DMS 273 (cell line): ENCODE data around the gene DEPDC4.
"Not testable (repeated sequence)": the region's sequence is repeated elsewhere in the genome, so short reads cannot be mapped to it uniquely, and the experiment has no call there.

Experiments used
- DNase-seq: peaks from one replicate; lab custom pipeline; 2025; ENCODE audit not compliant: unreplicated experiment; lab: John Stamatoyannopoulos, UW

DEPDC4 gene

DNA sequence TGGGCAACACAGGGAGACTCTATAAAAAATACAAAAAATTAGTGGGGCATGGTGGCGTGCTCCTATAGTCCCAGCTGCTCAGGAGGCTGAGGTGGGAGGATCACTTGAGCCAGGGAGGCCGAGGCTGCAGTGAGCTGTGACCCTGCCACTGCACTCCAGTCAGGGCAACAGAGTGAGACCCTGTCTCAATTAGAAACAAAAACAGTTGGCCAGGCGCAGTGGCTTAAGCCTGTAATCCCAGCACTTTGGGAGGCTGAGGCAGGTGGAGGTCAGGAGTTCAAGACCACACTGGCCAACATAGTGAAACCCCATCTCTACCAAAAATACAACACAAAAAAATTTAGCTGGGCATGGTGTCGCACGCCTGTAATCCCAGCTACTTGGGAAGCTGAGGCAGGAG, 1.8 kb downstream of the DEPDC4 start:
- not testable (repeated sequence) for DNase-seq

DNA sequence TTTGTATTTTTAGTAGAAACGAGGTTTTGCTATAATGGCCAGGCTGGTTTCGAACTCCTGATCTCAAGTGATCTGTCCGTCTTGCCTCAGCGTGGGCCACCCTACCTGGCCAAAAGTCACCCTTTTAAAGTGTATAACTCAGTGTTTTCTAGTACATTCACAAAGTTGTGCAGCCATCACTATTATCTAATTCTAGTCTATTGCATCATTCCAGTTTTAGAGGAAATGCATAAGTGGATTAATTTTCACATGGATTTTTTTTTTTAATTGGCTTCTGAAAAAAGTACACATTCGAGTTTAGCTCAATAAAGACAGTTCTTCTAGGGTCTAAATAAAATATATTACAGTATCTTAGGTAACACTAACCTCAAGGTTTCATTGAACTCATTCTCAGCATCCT, 3.7 kb downstream of the DEPDC4 start:
- no peak for DNase-seq

DNA sequence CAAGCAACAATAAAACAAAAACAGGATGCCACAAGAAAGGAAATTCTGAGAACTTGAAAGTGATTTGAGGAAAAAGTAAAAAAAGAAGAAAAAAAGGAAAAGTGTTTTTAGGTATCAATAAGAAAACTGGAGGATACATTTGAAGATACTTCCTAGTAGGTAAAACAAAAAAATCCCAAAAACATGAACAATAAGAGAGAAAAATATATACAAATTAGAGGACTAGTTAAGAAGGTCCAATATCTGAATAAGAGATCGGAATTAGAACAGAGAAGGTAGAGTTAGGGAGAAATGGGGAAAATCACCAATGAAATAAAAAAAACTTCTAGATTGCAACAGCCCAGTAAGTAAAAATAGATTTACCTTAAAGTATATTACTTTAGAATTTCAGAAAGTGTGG, 8.8 kb downstream of the DEPDC4 start:
- no peak for DNase-seq

DNA sequence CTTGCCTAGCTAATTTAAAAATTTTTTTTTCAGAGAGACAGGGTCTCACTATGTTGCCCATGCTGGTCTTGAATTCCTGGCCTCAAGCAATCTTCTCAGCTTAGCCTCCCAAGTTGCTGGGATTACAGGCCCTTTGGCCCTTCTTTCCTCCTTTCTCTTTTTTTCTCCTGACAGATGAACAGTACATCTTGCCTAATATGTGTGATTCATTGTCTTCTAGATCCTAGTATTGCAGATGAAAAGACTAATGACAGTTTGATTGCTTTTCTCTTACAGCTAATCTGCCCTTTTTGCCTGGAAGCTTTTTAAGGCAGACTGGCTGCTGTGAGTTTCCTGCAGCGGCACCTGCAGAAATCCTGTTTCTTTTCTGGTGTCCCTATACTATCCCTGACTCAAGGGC, 12.0 kb downstream of the DEPDC4 start:
- no peak for DNase-seq

DNA sequence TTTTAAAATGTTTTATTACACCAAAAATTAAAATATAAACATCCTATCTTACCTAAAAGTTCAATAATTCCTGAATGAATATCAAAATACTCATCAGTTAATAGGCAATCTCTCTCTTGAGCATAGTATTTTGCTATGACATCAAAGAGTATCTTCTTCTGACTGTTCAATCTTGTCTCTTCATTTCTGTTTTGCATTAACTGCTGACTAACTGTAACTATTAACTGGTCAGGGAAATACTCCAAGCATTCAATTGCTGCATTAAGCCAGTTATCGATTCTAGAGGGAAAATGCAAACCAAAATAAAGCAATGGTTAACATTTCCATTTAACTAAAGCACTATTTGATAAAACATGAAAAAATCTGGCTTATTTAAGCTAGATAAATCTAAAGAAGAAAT, 13.4 kb downstream of the DEPDC4 start:
- no peak for DNase-seq

DNA sequence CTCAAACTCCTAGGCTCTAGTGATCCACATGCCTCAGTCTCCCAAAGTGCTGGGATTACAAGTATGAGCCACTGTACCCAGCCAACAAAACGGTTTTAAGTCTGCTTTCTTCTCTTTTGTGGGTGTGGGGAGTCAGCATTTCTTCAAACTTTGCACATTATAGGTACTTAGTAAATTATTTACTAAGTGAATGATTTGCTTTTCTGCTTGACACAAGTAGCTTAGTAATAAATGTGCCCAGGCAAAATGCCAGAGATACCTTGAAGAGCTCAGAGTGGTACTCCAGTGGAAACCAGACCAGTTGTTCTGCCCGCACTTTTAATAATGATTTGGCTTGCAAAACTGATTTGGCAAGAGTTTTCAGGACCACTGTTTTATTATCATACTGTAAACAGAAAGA, 15.0 kb downstream of the DEPDC4 start:
- DNase-seq, result peak; percentile 1

DNA sequence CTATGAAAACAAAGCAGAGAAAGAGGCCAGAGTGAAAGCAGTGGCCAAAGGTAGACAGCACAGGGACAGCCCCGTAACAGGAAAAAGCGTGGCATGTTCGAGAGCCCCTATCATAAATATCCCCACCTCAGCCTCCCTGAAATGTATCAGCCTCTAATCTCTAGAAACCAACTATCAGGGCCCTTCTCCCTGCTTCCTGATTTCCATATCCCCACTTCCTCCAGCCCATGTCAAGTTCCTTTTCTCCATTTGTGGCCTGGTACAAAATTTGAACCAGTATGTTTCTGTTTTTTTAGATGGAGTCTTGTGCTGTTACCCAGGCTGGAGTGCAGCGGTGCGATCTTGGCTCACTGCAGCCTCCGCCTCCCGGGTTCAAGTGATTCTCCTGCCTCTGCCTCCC, 16.9 kb downstream of the DEPDC4 start:
- no peak for DNase-seq

DNA sequence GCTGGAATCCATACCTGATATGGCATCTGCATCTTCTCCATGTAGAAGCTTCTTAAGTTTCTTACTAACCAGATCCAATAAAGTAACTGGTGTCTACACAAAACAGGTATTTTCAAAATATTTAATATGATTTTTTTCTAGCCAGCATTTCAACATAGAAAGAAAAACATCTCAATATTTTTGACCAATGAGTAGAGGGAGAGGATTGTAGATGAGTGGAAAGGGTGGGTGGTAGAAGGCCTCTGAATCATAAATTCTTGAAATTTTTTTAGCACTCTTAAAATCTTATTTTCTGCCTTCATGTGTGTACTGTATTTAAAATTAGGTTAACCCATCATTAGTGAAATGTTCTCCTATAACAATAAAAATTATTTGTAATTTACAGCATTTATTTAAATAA, 18.0 kb downstream of the DEPDC4 start:
- no peak for DNase-seq

DNA sequence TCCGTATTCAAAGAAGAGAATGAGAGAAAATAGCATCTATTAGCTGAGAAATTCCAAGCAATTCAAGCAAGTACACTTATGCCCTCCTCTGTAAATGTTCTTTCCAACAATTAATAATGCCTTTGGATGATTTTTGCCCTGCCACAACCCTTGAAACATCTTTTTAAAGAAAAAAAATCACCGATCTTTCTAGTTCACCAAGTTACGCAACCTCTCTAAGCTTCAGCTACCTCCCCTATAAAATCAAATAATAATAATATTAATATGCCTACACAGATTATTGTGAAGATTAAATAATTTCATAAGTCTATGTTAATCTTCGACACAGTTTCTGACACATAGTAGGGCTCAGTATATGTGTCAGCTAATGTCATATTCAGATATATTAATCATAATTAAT, 19.1 kb downstream of the DEPDC4 start:
- no peak for DNase-seq

DNA sequence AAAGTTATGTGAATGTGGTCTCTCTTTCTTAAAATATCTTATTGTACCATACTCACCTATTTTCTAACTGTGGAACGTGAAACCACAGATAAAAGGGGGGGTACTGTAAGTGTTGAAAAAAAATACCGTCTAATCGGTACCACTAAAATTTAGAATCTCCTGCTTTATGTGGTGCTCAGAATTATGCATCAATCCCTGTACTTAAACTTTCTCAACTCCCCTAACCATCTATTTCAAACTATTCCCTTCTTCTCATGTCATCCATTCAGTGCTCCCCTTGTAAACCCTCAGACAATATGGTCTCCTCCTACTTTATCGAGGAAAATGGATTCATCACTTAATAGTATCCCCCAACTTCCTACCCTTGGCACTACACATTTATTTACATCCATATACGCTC, 23.7 kb downstream of the DEPDC4 start:
- DNase-seq, result no peak

DNA sequence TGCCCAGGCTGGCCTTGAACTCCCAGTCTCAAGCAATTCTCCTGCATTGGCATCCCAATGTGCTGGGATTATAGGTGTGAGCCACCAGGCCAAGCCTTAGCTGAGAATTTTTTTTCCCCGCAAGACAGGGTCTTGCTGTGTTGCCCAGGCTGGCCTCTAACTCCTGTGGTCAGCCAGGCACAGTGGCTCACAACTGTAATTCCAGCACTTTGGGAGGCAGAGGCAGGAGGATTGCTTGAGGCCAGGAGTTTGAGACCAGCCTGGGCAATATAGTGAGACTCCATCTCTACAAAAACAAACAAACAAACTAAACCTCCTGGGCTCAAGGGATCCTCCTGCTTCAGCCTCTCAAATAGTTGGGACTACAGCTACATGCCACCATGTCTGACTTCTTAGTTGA, 27.3 kb downstream of the DEPDC4 start:
- no peak for DNase-seq

DNA sequence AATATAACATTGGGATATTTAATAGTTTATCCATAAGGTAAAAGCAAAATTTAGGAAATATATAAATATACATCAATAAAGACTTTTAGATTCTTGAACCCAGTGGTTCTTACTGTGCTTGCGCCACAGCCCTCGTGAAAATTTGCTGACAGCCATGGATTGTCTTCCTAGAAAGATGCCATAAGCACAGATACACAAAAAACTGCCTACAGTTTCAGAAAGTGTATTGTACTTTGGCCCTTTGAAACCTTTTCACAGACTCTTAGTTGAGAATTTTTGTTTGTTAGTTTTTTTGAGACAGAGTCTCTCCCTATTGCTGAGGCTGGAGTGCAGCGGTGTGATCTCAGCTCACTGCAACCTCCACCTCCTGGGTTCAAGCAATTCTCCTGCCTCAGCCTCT, 28.1 kb downstream of the DEPDC4 start:
- no peak for DNase-seq

DNA sequence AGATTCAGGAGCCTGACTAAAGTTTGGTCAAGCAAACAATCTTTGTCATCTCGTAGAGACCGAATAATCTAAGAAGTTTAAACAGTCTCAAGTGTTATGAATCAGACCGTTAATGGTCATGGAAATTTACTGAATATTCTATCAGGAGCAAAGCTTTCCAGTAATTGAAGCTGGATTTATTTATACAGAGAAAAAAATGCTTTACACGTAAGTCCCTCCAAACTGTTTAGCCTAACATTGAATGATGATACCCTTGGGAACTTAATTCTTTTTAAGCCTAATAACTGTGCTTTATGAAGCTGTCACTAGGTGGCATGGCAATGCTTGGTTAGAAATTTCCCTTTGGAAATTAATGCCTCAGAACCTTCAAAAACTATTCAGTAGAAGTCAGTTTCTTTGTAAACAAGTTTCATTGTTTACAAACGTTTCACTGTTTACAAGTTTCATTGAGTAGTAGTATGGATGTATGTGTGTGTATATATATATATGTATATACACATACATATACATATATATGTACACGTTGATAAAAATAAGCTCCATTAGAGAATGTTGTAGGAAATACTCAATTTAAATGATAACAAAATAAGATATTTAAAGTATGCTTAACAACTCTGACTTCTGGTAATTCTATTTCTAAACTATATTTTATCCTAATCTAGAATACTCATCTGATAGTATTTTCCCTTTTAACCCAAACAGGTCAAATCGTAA, 32.1 kb downstream of the DEPDC4 start:
- peak; percentile 63 for DNase-seq

DNA sequence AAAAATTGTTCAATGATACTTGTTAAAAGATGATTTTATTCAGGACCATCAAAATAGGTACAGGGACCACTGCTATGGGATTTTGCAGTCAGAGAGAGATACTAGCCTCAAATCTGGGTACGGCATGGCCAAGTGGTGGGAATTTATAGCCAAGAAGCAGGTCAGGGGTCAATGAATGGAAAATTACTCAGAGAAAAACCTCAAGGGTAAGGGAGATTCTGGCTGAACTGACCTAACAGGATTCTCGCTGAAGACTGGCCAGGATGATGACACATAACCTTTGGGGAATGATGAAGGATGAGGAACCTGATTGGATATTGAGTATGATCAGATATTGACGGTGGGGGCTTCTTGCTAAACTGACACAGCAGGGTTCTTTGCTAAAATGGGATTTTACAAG, 32.7 kb downstream of the DEPDC4 start:
- DNase-seq, result no peak

DNA sequence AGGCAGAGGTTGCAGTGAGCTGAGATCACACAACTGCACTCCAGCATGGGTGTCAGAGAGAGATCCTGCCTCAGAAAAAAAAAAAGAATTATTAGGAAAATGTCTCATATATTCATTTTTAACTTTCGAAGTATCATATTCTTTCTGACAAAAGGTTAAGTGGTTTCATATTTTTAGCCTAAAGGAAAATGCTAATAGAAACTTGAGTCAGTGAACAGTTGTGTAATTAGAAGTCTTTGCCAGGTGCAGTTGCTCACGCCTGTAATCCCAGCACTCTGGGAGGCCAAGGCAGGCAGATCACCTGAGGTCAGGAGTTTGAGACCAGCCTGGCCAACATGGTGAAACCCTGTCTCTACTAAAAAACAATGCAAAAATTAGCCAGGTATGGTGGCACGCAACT, 35.0 kb downstream of the DEPDC4 start:
- DNase-seq, result not testable (repeated sequence)

DNA sequence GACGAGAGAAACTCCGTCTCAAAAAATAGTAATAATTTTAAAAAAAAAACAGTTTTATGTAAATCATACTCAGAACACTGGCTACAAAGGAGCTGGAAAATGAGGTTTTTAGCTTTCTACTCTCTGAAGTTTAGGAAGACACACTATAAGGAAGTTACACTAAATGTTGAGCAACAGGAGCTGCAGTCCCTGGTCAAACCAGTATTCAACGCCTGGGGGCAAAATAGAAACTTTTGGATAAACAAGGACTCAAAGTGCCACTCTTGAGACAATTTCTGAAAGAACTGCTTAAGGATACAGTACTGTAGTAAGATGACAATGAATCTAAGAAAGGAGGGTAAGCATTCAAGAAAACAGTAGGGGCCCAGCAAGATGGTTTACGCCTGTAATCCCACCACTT, 37.0 kb downstream of the DEPDC4 start:
- no peak for DNase-seq

DNA sequence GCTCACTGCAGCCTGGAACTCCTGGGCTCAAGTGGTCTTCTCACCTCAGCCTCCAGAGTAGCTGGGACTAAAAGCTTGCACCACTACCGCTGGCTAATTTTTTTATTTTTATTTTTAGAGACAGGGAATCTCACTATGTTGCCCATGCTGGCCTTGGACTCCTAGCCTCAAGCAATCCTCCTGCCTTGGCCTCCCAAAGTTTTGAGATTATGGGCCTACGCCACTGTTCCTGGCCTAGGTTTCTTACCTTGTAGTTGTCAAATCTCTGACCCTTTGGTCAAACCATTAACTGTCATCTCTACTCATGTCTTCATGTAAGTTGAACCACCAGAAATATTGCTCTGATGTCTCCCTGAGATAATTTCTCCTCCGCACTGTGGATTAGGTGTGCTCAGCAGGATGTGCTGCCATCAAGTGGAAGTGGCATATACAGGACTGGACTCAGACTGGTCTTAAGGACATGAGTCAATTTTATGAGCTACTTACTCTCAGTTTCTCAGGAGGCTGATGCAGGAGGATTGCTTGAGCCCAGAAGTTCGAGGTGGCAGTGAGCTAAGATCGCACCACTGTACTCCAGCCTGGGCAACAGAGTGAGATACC, 37.7 kb downstream of the DEPDC4 start:
- peak; percentile 13 for DNase-seq

DNA sequence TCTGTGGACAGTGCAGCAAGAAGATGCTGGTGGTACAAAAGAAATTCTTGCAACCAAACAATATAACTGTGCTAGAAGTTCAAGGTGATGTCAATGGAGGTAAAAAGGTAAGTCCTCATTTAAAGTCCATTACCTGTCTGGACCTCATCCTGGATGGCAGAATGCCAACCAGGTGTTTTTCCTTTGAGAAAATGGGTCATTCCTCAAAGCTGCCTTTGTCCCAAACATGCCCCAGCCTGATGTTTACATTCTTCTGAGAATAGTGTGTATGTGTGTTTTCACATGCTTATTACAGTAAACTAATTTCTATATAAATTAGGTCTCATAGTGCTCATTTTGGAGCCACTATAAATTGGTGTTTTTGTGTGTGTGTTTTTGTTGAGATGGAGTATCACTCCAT, 41.4 kb downstream of the DEPDC4 start:
- no peak for DNase-seq

DNA sequence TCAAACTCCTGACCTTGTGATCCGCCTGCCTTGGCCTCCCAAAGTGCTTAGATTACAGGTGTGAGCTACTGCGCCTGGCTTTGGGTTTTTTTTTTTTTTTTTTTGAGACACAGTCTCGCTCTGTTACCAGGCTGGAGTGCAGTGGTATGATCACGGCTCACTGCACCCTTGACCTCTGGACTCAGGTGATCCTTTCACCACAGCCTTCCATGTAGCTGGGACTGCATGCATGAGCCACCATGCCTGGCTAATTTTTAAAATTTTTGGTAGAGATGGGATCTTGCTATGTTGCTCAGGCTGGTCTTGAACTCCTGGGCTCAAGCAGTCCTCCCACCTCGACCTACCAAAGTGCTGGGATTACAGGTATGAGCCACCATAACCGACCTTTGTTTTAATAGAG, 44.7 kb downstream of the DEPDC4 start:
- DNase-seq, result not testable (repeated sequence)

DNA sequence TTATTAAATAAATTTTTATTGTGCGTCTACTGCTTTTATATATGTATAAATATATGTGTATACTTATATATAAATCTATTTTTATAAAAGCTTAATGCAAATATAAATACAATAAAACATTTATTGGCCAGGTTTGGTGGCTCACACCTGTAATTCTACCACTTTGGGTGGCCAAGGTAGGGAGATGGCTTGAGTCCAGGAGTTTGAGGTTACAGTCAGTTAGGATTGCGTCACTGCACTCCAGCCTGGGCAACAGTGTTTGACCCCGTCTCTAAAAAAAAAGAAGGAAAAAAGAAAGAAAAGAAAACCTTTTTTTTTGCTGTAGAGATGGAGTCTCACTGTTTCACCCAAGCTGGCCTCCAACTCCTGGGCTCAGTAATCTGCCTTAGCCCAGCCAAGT, 45.4 kb downstream of the DEPDC4 start:
- DNase-seq, result no peak

DNA sequence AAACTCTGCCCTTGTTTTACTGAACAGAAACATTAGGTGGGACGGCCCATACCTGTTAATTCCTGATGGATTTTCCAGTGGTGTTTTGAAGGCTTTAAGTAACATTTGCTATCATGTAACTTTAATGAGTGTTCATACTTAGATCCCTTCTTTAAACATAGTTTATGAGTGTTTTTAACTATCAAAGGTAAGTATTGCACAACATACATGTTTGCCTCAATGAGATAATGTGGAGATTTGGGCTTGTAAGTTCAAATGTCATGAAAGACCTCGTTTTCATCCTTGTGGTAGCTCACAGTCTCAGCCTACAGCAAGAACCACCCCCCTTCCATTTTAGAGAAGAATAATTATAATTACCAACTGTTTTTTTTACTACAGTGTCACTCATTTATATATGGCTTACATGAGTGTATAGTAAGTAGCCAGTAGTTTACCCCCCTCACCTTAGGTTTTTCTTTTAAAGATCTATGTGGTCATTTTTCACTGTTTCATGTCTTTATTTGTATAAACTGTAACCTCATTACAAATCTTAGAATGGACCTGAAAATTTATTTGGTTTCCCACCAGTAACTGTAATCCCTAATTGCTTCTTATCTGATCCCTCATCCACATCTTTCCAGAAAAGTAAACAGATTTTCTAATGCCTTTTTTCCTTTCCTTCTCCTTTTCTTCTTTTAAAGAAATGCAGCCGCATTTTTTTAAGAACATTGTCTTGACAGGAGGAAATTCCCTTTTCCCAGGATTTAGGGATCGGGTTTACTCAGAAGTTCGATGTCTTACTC, 47.4 kb downstream of the DEPDC4 start:
- no peak for DNase-seq

DNA sequence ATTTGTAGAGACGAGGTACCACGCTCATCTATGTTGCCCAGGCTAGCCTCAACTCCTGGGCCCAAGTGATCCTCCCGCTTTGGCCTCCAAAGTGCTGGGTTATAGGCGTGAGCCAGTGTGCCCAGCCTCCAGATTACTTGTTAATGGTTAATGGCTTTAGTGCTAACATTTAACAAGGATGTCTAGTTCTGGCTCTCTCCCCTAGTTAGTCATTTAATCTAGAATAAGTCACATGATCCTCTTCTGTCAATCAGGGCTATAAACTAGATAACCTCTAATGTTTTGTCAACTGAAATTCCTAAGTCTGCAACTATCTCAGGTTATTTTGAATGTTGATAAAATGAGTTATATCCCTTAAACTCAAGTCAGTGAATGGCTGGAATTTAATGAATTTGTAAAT, 50.5 kb downstream of the DEPDC4 start:
- no peak for DNase-seq
